HepG2 (cell line): ENCODE measurements around the gene CCDC88B. TPM values are rescaled to one million over a fixed set of nuclear protein-coding genes. Genes with fewer than 3 reads are reported as not detected.
A peak's percentile ranks its signal among the peaks of the same experiment; 100 is the strongest.
"Not testable (repeated sequence)": the region's sequence is repeated elsewhere in the genome, so short reads cannot be mapped to it uniquely, and the experiment has no call there.

Experiments
- ATAC-seq: fragments of 200-7000 bp; cut with Tn5 transposase; 3 replicates; pipeline ENCODE4 v1.9.1; 2020; ENCODE audit warnings: mild to moderate bottlenecking, moderate library complexity
- BruUV-seq: library from RNA; stranded (reverse); fragments of 400-500 nt; replicated peaks from 2 replicates; lab custom pipeline; 2021; lab: Mats Ljungman, UMichigan
- CTCF ChIA-PET: fragments of 300-600 bp; formaldehyde crosslinking; extraction: SDS; loops from one replicate; lab custom pipeline; 2021; ENCODE audit warnings: low total read pairs, inconsistent platforms, low intra/inter-chr PET ratio; lab: Yijun Ruan, JAX
- POLR2A ChIA-PET: fragments of 350-600 bp; sonication (Branson Sonifier 250); formaldehyde crosslinking; loops from one replicate; lab custom pipeline; 2020; ENCODE audit warnings: antibody characterized with exemption, inconsistent platforms; lab: Yijun Ruan, JAX
- DNase-seq: peaks from one replicate; pipeline ENCODE4 v3.0.0-alpha.2; 2015; ENCODE audit warnings: low spot score
- FAIRE-seq: peaks from 3 replicates; lab custom pipeline; 2011; peaks lifted over from hg19 to GRCh38; lab: Jason Lieb, UNC
- H2AFZ ChIP-seq: one replicate; pipeline ENCODE4 v1.6.1; 2011; ENCODE audit warnings: low read length, inconsistent platforms
- H3K27ac ChIP-seq: fragments of 300-600 bp; 3 replicates; pipeline ENCODE4 v1.8.0; 2011; ENCODE audit warnings: mixed run types, mild to moderate bottlenecking, mixed read lengths, low read length, inconsistent platforms; ENCODE audit not compliant: insufficient read depth; ENCODE audit errors: extremely low read length
- H3K27me3 ChIP-seq, 2 experiments: fragments of 200-600 bp in 1 of 2; 2 replicates in 1 of 2; 3 replicates in 1 of 2; pipeline versions ENCODE4 v1.6.0 to v1.8.0; 2011; ENCODE audit warnings: low read length in 2 of 2, mild to moderate bottlenecking in 2 of 2, moderate library complexity in 2 of 2, inconsistent platforms in 1 of 2; ENCODE audit not compliant: insufficient read depth in 2 of 2, control insufficient read depth in 1 of 2
- H3K36me3 ChIP-seq, 2 experiments: fragments of 200-600 bp in 1 of 2; replicated peaks in 1 of 2; 2 replicates in 1 of 2; 3 replicates in 1 of 2; pipeline versions ENCODE4 v1.5.1 to v1.8.0; 2011; ENCODE audit warnings: low read length in 2 of 2, inconsistent platforms in 1 of 2; ENCODE audit not compliant: insufficient read depth in 2 of 2, control insufficient read depth in 1 of 2
- H3K4me1 ChIP-seq: 2 replicates; pipeline ENCODE4 v1.5.1; 2012; ENCODE audit warnings: low read length, inconsistent platforms; ENCODE audit not compliant: insufficient read depth
- H3K4me2 ChIP-seq: 2 replicates; pipeline ENCODE4 v1.6.0; 2011; ENCODE audit warnings: low read depth, low read length, inconsistent platforms
- H3K4me3 ChIP-seq, 3 experiments: fragments of 200-600 bp in 1 of 3; sonication (generic), shearing (Covaris generic) in 1 of 3; replicated peaks in 1 of 3; 2 replicates each; pipeline ENCODE4 v1.5.1; 2011 to 2016; ENCODE audit warnings: low read length in 3 of 3, inconsistent platforms in 2 of 3, low read depth in 2 of 3, mild to moderate bottlenecking in 2 of 3, control low read depth in 1 of 3, mixed read lengths in 1 of 3; ENCODE audit not compliant: insufficient read depth in 1 of 3
- H3K79me2 ChIP-seq: one replicate; pipeline ENCODE4 v1.6.1; 2011; ENCODE audit warnings: low read length, inconsistent platforms; ENCODE audit not compliant: insufficient read depth
- H3K9ac ChIP-seq: 2 replicates; pipeline ENCODE4 v1.6.0; 2011; ENCODE audit warnings: mild to moderate bottlenecking, low read depth, low read length, inconsistent platforms; ENCODE audit not compliant: insufficient read depth
- H3K9me3 ChIP-seq: 2 replicates; pipeline ENCODE4 v1.5.1; 2012; ENCODE audit warnings: mild to moderate bottlenecking, low read length
- H4K20me1 ChIP-seq: 2 replicates; pipeline ENCODE4 v1.6.0; 2011; ENCODE audit warnings: inconsistent platforms, mild to moderate bottlenecking, low read length, moderate library complexity; ENCODE audit not compliant: insufficient read depth
- ARID5B ChIP-seq: IDR thresholded peaks from 2 replicates; pipeline ENCODE4 v1.4.0; 2020; ENCODE audit warnings: mild to moderate bottlenecking, missing genetic modification reagents
- GMEB1 ChIP-seq: sonication (generic); formaldehyde crosslinking; IDR thresholded peaks from 2 replicates; pipeline ENCODE4 v1.5.1; 2020; ENCODE audit warnings: missing genetic modification reagents, mild to moderate bottlenecking, borderline replicate concordance
- HNF4A ChIP-seq: sonication (generic); formaldehyde crosslinking; IDR thresholded peaks from 2 replicates; pipeline ENCODE4 v1.4.0; 2020; ENCODE audit warnings: missing genetic modification reagents
- MAZ ChIP-seq, 2 experiments: sonication (generic) in 1 of 2; formaldehyde crosslinking in 1 of 2; IDR thresholded peaks; 2 replicates each; pipeline versions ENCODE4 v1.5.0 to v1.6.1; 2012 to 2020; ENCODE audit warnings: low read depth in 2 of 2, mild to moderate bottlenecking in 2 of 2, borderline replicate concordance in 1 of 2, improper control_type of control experiment in 1 of 2, low read length in 1 of 2, missing genetic modification reagents in 1 of 2, moderate library complexity in 1 of 2
- POLR2G ChIP-seq: fragments of 200-400 bp; formaldehyde crosslinking; IDR thresholded peaks from 2 replicates; pipeline ENCODE4 v1.6.1; 2018; ENCODE audit warnings: mild to moderate bottlenecking, low read depth, low read length, moderate library complexity
- TFDP1 ChIP-seq: IDR thresholded peaks from 2 replicates; pipeline ENCODE4 v1.6.1; 2016; ENCODE audit warnings: missing compliant biosample characterization, missing genetic modification reagents, borderline replicate concordance
- ZNF460 ChIP-seq: sonication (generic); formaldehyde crosslinking; IDR thresholded peaks from 2 replicates; pipeline ENCODE4 v1.5.1; 2020; ENCODE audit warnings: missing genetic modification reagents, mild to moderate bottlenecking, borderline replicate concordance
- WGBS: methylation state at CpG from one replicate; pipeline ENCODE4 v1.1.6; 2017; ENCODE audit warnings: low lambda C conversion rate; 5-methylcytosine and 5-hydroxymethylcytosine counted together
- in situ Hi-C: cut with HindIII; loops from 2 replicates; pipeline ENCODE4 v1.10.0; 2017; ENCODE audit warnings: low pct_unique_long_range_greater_than_20kb; ENCODE audit not compliant: extremely low pct_ligation_motif_present
- intact Hi-C: fragments of 100-400 bp; cut with micrococcal nuclease; formaldehyde crosslinking; loops from one replicate; pipeline ENCODE4 v1.10.0; 2022; ENCODE audit not compliant: unreplicated experiment
- polyA plus RNA-seq, 8 experiments: library from polyadenylated mRNA; depleted of rRNA in 3 of 8; stranded (reverse) in 7 of 8; unstranded in 1 of 8; fragments of >200 nt; fragmentation: Illumina TruSeq in 4 of 8; extraction: Trizol in 4 of 8; gene quantifications; 2 replicates each; pipeline versions ENCODE4 v1.2.1 to v1.2.3, GENCODE V29; 2011 to 2016; ENCODE audit warnings: low read depth in 4 of 8, missing spikeins in 1 of 8, mixed read lengths in 1 of 8; ENCODE audit not compliant: insufficient read depth in 1 of 8
- total RNA-seq, 5 experiments: library from RNA; depleted of rRNA; stranded (reverse); fragments of >200 nt; fragmentation: Illumina TruSeq; extraction: Trizol; gene quantifications; 2 replicates each; pipeline ENCODE4 v1.2.3, GENCODE V29; 2016; ENCODE audit warnings: low read depth in 1 of 5

The CCDC88B gene
- total and polyA plus RNA-seq, 2 of the 13 experiments (the other 11 are each of a cell fraction or from before 2014, with no cell fraction given) = 3.6 to 4.8 TPM

GRCh38 chr11:64307795-64308194 is 32.2 kb upstream of the CCDC88B start:
- H3K4me3 ChIP-seq, ATAC-seq, H3K27me3 ChIP-seq, DNase-seq, BruUV-seq, CTCF ChIA-PET, in situ Hi-C loops, H4K20me1 ChIP-seq, H2AFZ ChIP-seq, H3K9me3 ChIP-seq, H3K36me3 ChIP-seq, FAIRE-seq: not testable (repeated sequence)
- POLR2A ChIA-PET = interaction anchor here (5.5 kb wide), 1 partner anchor 9 kb away, joined by 103 read pairs; the partner anchor contains the start of genes PRDX5 and TRMT112
- H3K4me2 ChIP-seq = peak overlapping the region; percentile 97
- peak overlapping the region; percentile 81; the same call in 1 of the 2 replicates for H3K9ac ChIP-seq
- WGBS = 93% methylated on average over 5 of the region's 5 CpGs
- peaks cover 15% of the 10 kb centered on the region for H3K79me2 ChIP-seq
- peak overlapping the region; percentile 82 for H3K27ac ChIP-seq
- intact Hi-C loops = loop anchor here (10.0 kb wide), 1 partner anchor 123 kb away; the partner anchor contains the start of gene STIP1
- peaks cover 61% of the 10 kb centered on the region for H3K4me1 ChIP-seq
- TF ChIP-seq ZNF460 (CRISPR knock-in tag) (peak; percentile 82; the same call in 1 of the 2 replicates), HNF4A (CRISPR knock-in tag) (peak; percentile 39; the same call in 1 of the 2 replicates)
- TF ChIP-seq, all 625 proteins: peak for 2; not testable (repeated sequence) for 623

- ChIA-PET POLR2A (no interaction called here), CTCF (no interaction called here)
- in situ Hi-C loops (no loop called here), intact Hi-C loops (no loop called here)
- ATAC-seq (no peak), FAIRE-seq (no peak), DNase-seq (no peak)
- Histone ChIP-seq H3K4me3 (no peak overlapping the region), H3K9me3 (no peaks in the 10 kb centered on the region), H3K27ac (no peak overlapping the region), H3K4me2 (no peak overlapping the region), H3K79me2 (peaks cover 9% of the 10 kb centered on the region), H3K9ac (no peak overlapping the region), H3K27me3 (no peaks in the 10 kb centered on the region; a peak in 1 of 5 replicates), H4K20me1 (no peaks in the 10 kb centered on the region), H2AFZ (no peak overlapping the region), H3K36me3 (peaks cover 0 to 18% of the 10 kb centered on the region in 2 experiments; a peak in 2 of 5 replicates), H3K4me1 (peaks cover 36% of the 10 kb centered on the region)
- WGBS = over 99% methylated on average over 10 of the region's 10 CpGs
- no peak for TF ChIP-seq ARID5B (CRISPR knock-in tag)
- no peak for TF ChIP-seq GMEB1
- peak; percentile 19; the same call in 1 of the 2 replicates for TF ChIP-seq POLR2G
- no peak for TF ChIP-seq MAZ (IDR thresholded peaks at IDR 0.05; ENCODE audit: borderline replicate concordance, low read depth, low read length)
- TF ChIP-seq MAZ (CRISPR knock-in tag; IDR thresholded peaks at IDR 0.05; ENCODE audit: low read depth) = no peak
- TF ChIP-seq TFDP1 (CRISPR knock-in tag) = no peak
- no TSS peak for BruUV-seq
Observed at GRCh38 chr11:64312947-64313346, 27.1 kb upstream of the CCDC88B start.
